NB4 (cell line): ENCODE results near the gene TMCC1.
"Not testable (repeated sequence)": the region's sequence is repeated elsewhere in the genome, so short reads cannot be mapped to it uniquely, and the experiment has no call there.

Source experiments
- DNase-seq: peaks from one replicate; pipeline ENCODE4 v3.0.0; 2010; ENCODE audit warnings: low read depth
- H3K4me3 ChIP-seq: one replicate; pipeline ENCODE4 v1.5.1; 2011; ENCODE audit warnings: mild to moderate bottlenecking, low read depth, low read length, moderate library complexity
- CTCF ChIP-seq: IDR thresholded peaks from one replicate; pipeline ENCODE4 v1.5.1; 2012; ENCODE audit warnings: low read depth, low read length
- MAX ChIP-seq: IDR thresholded peaks from 2 replicates; pipeline ENCODE4 v1.6.1; 2011; ENCODE audit warnings: low read depth, low read length
- MYC ChIP-seq: IDR thresholded peaks from 2 replicates; pipeline ENCODE4 v1.6.1; 2011; ENCODE audit warnings: low read depth, low read length
- POLR2A ChIP-seq: IDR thresholded peaks from 2 replicates; pipeline ENCODE4 v1.6.1; 2011; ENCODE audit warnings: mild to moderate bottlenecking; ENCODE audit not compliant: insufficient read length; ENCODE audit errors: extremely low read depth

Gene TMCC1

DNA sequence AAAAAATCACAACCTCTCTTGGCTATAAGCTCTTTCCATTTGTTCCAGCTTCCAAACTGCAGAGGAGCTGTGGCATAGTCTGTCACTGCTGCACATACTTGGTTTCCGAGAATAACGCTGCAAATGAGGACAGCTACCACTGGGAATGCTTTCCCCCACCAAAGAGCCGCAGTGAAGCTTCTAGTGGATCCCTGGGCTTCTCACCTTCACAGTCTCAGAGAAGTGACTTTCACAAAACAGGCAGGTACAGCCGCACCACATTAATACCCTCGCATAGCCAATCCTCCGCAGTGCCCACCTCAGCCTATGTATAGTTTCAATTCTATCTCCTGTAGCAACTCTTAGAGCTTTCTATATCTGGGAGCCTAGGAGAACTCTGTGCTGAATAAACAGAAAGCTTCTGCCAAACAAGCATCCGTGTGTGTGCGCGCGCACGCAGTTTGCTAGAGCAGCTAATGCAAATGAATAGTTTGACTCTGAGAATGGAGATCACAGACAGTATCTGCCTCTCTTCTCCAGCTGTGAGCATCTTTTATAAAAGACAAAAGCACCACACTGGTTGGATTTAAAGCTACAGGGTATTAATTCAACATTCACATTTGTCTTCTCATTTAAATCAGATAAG is 205.1 kb downstream of the TMCC1 start:
- H3K4me3 ChIP-seq = no peak overlapping the region
- DNase-seq = no peak
- no peak for TF ChIP-seq MYC
- TF ChIP-seq CTCF = no peak
- no peak for TF ChIP-seq POLR2A
- no peak for TF ChIP-seq MAX

DNA sequence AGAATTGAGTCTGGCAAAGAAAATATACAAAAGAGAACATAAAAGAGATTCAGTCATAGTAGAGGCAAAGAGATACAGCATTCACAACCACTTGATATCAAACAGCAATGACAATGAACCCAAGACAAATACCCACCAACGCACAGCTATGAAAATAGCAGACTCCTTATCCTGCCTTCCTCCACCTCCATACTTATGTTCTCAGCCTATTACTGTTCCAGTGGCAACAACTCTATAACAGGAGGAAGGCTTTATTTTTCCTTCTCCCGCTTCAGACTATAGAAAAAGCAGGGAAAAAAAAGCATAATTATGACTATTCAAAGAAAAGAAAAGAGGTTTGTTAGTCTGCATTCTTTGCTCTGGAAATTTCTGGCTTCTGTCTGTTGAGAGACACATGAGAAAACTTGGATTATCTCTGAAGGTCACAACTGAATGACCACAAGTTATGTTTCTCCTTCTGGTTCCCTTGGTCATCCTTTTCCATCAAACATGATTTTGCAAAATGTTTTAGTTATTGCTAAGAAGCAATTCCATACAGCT is 205.9 kb downstream of the TMCC1 start:
- H3K4me3 ChIP-seq = no peak overlapping the region
- TF ChIP-seq MAX = no peak
- no peak for DNase-seq

- TF ChIP-seq POLR2A (no peak), CTCF (no peak), MAX (no peak), MYC (no peak)
- H3K4me3 ChIP-seq = no peak overlapping the region
- peak; percentile 14 for DNase-seq
Observed at GRCh38 chr3:129686941-129687340, 206.6 kb downstream of the TMCC1 start.

GRCh38 chr3:129684270-129684669 is 209.2 kb downstream of the TMCC1 start:
- no peak overlapping the region for H3K4me3 ChIP-seq
- DNase-seq = no peak
- TF ChIP-seq MYC = no peak
- no peak for TF ChIP-seq MAX

DNA sequence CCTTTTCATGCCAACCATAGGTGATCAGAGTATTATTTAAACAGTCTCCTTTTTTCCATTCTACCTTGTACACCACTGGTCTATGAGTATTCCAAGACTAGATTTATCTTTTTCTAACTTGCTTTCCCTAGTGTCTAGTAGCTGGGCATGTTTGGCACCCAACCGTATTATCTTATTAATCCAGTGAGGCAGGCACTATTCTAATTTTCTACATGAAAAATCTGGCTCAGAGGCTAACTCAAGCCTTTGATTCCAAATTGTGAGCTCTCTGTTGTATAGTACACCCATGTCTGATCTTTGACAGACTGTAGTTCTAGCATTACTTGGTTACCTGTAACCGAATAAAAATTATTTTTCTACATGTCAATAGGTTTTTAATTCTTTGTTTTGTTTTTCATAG is 210.3 kb downstream of the TMCC1 start:
- H3K4me3 ChIP-seq = no peak overlapping the region
- TF ChIP-seq MYC = no peak
- TF ChIP-seq POLR2A = no peak
- TF ChIP-seq CTCF = no peak
- no peak for DNase-seq

GRCh38 chr3:129676985-129677384 is 216.5 kb downstream of the TMCC1 start:
- no peak for DNase-seq
- TF ChIP-seq MAX (no peak), MYC (no peak), CTCF (no peak), POLR2A (no peak)
- no peak overlapping the region for H3K4me3 ChIP-seq

DNA sequence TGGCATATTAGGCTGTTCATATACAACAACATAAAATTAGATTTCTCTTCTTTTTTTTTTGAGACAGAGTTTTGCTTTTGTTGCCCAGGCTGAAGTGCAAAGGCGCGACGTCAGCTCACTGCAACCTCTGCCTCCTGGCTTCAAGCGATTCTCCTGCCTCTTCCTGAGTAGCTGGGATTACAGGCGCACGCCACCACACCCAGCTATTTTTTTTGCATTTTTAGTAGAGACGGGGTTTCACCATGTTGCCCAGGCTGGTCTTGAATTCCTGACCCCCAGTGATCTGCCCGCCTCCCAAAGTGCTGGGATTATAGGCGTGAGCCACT is 218.8 kb downstream of the TMCC1 start:
- DNase-seq, H3K4me3 ChIP-seq: not testable (repeated sequence)
